Panc1 (cell line): Measurements from ENCODE around the gene PTPRS.

Experiments used
- POLR2AphosphoS5 ChIP-seq: IDR thresholded peaks from 2 replicates; pipeline ENCODE4 v1.6.1; 2012; ENCODE audit warnings: mild to moderate bottlenecking, low read depth, low read length, moderate library complexity
- TCF7L2 ChIP-seq: IDR thresholded peaks from 2 replicates; pipeline ENCODE4 v1.6.1; 2011; ENCODE audit warnings: mild to moderate bottlenecking, low read depth, low read length, inconsistent platforms
- TF ChIP-seq, protein P1 (sequence below): fragments of 450-650 bp; IDR thresholded peaks from 2 replicates; pipeline ENCODE4 v1.5.1; 2017; ENCODE audit warnings: mild to moderate bottlenecking
- TF ChIP-seq, protein P2 (sequence below), 2 experiments: IDR thresholded peaks; 2 replicates each; pipeline ENCODE4 v1.6.1; 2011 to 2012; ENCODE audit warnings: low read depth in 2 of 2, control low read depth in 1 of 2, low read length in 1 of 2, mild to moderate bottlenecking in 1 of 2, moderate library complexity in 1 of 2; ENCODE audit not compliant: insufficient read depth in 1 of 2

DNA sequence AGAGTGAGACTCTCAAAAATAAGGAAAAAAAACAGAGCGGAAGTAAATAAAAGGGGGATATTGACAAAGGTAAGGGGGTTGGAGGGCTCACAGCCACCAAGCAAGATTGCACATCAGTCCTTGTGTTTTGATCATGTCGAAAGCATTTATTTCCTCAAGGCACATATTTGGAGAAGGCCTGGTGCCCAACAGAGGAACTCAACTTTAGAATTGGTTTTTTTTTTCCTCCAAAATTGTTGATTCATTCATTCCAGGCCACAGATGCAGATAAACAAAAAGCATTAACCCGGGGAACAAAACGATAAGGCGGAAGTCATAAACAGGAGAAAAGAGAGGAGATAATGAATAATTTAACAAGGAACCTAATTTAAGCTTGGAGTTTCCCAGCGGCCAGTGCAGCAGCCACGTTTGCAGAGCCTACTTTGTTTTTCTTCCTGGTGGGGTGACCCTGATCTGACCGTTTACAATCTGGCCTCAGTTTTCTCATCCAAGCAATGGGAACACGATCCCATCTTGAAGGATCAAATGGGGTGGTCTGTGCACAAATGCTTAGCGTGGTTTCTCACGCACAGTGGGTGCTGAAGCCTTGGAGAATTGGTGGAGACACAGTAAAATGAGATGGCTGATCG lies 2.1 kb upstream of the PTPRS start:
- TF ChIP-seq, protein P1, sequence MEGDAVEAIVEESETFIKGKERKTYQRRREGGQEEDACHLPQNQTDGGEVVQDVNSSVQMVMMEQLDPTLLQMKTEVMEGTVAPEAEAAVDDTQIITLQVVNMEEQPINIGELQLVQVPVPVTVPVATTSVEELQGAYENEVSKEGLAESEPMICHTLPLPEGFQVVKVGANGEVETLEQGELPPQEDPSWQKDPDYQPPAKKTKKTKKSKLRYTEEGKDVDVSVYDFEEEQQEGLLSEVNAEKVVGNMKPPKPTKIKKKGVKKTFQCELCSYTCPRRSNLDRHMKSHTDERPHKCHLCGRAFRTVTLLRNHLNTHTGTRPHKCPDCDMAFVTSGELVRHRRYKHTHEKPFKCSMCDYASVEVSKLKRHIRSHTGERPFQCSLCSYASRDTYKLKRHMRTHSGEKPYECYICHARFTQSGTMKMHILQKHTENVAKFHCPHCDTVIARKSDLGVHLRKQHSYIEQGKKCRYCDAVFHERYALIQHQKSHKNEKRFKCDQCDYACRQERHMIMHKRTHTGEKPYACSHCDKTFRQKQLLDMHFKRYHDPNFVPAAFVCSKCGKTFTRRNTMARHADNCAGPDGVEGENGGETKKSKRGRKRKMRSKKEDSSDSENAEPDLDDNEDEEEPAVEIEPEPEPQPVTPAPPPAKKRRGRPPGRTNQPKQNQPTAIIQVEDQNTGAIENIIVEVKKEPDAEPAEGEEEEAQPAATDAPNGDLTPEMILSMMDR = no peak
- TF ChIP-seq, protein P2, sequence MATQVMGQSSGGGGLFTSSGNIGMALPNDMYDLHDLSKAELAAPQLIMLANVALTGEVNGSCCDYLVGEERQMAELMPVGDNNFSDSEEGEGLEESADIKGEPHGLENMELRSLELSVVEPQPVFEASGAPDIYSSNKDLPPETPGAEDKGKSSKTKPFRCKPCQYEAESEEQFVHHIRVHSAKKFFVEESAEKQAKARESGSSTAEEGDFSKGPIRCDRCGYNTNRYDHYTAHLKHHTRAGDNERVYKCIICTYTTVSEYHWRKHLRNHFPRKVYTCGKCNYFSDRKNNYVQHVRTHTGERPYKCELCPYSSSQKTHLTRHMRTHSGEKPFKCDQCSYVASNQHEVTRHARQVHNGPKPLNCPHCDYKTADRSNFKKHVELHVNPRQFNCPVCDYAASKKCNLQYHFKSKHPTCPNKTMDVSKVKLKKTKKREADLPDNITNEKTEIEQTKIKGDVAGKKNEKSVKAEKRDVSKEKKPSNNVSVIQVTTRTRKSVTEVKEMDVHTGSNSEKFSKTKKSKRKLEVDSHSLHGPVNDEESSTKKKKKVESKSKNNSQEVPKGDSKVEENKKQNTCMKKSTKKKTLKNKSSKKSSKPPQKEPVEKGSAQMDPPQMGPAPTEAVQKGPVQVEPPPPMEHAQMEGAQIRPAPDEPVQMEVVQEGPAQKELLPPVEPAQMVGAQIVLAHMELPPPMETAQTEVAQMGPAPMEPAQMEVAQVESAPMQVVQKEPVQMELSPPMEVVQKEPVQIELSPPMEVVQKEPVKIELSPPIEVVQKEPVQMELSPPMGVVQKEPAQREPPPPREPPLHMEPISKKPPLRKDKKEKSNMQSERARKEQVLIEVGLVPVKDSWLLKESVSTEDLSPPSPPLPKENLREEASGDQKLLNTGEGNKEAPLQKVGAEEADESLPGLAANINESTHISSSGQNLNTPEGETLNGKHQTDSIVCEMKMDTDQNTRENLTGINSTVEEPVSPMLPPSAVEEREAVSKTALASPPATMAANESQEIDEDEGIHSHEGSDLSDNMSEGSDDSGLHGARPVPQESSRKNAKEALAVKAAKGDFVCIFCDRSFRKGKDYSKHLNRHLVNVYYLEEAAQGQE (IDR thresholded peaks at IDR 0.05; ENCODE audit: insufficient read depth in 1 of 2, low read depth in 2 of 2, low read length in 1 of 2) = no peak
- TF ChIP-seq POLR2AphosphoS5 = no peak
- no peak for TF ChIP-seq TCF7L2
